Liver (tissue), 9 donors: ENCODE results near the gene OPN5. TPM values are rescaled to one million over a fixed set of nuclear protein-coding genes. Genes with fewer than 3 reads are reported as not detected.

Experiments used
- DNase-seq: peaks from one replicate; pipeline ENCODE4 v3.0.0-alpha.2; 2017; ENCODE audit warnings: low spot score
- H3K27ac ChIP-seq, 2 donors: one replicate each; pipeline ENCODE4 v1.7.0; 2013; ENCODE audit warnings: inconsistent platforms in 2 of 2, low read length in 2 of 2, control low read depth in 1 of 2, low read depth in 1 of 2, mild to moderate bottlenecking in 1 of 2
- H3K27me3 ChIP-seq, 4 donors: one replicate each; pipeline versions ENCODE4 v1.6.1 to v1.7.0; 2013; ENCODE audit warnings: low read length in 3 of 4, inconsistent platforms in 1 of 4, mild to moderate bottlenecking in 1 of 4, moderate library complexity in 1 of 4; ENCODE audit not compliant: control insufficient read depth in 4 of 4, insufficient read depth in 4 of 4
- H3K36me3 ChIP-seq, 4 donors: one replicate each; pipeline versions ENCODE4 v1.6.1 to v1.7.0; 2013; ENCODE audit warnings: low read length in 3 of 4, mild to moderate bottlenecking in 3 of 4, low read depth in 1 of 4, moderate library complexity in 1 of 4; ENCODE audit not compliant: control insufficient read depth in 4 of 4, insufficient read depth in 3 of 4
- H3K4me1 ChIP-seq, 4 donors: one replicate each; pipeline versions ENCODE4 v1.6.1 to v1.7.0; 2013; ENCODE audit warnings: low read length in 3 of 4, mild to moderate bottlenecking in 3 of 4, moderate library complexity in 1 of 4; ENCODE audit not compliant: control insufficient read depth in 4 of 4, insufficient read depth in 4 of 4
- H3K4me3 ChIP-seq, 3 donors: one replicate each; pipeline versions ENCODE4 v1.6.1 to v1.7.0; 2013; ENCODE audit warnings: low read length in 3 of 3, control low read depth in 1 of 3, low read depth in 1 of 3, mild to moderate bottlenecking in 1 of 3
- H3K9ac ChIP-seq, 2 donors: one replicate each; pipeline ENCODE4 v1.7.0; 2013; ENCODE audit warnings: low read length in 2 of 2, mild to moderate bottlenecking in 2 of 2, moderate library complexity in 2 of 2, control low read depth in 1 of 2, low read depth in 1 of 2
- H3K9me3 ChIP-seq, 4 donors: one replicate each; pipeline versions ENCODE4 v1.6.1 to v1.7.0; 2013; ENCODE audit warnings: low read length in 3 of 4; ENCODE audit not compliant: control insufficient read depth in 4 of 4
- CTCF ChIP-seq: fragments of 150-350 bp; IDR thresholded peaks from 2 replicates; pipeline ENCODE4 v1.5.1; 2017; ENCODE audit warnings: improper control_type of control experiment, low read depth, low read length; ENCODE audit not compliant: missing input control
- EGR1 ChIP-seq, 2 donors: IDR thresholded peaks; 2 replicates each; pipeline ENCODE4 v1.6.1; 2016 to 2018; ENCODE audit warnings: antibody characterized with exemption in 2 of 2, low read depth in 2 of 2
- FOXA1 ChIP-seq: IDR thresholded peaks from 2 replicates; pipeline ENCODE4 v1.6.1; 2016; ENCODE audit warnings: antibody characterized with exemption
- FOXA2 ChIP-seq: IDR thresholded peaks from 2 replicates; pipeline ENCODE4 v1.6.1; 2016; ENCODE audit warnings: antibody characterized with exemption
- GABPA ChIP-seq, 2 donors: IDR thresholded peaks in 1 of 2; conservative IDR thresholded peaks in 1 of 2; 2 replicates each; pipeline ENCODE4 v1.6.1; 2016; ENCODE audit warnings: antibody characterized with exemption in 2 of 2, mild to moderate bottlenecking in 1 of 2, moderate library complexity in 1 of 2
- HNF4A ChIP-seq, 2 donors: conservative IDR thresholded peaks; 2 replicates each; pipeline ENCODE4 v1.6.1; 2016; ENCODE audit warnings: antibody characterized with exemption in 2 of 2, mild to moderate bottlenecking in 2 of 2
- HNF4G ChIP-seq: IDR thresholded peaks from 2 replicates; pipeline ENCODE4 v1.6.1; 2016; ENCODE audit warnings: antibody characterized with exemption
- JUND ChIP-seq, 2 donors: IDR thresholded peaks; 2 replicates each; pipeline ENCODE4 v1.6.1; 2016; ENCODE audit warnings: antibody characterized with exemption in 2 of 2
- MAX ChIP-seq: IDR thresholded peaks from 2 replicates; pipeline ENCODE4 v1.6.1; 2016; ENCODE audit warnings: antibody characterized with exemption
- NR2F2 ChIP-seq: IDR thresholded peaks from 2 replicates; pipeline ENCODE4 v1.6.1; 2016; ENCODE audit warnings: antibody characterized with exemption
- RAD21 ChIP-seq, 2 donors: IDR thresholded peaks; 2 replicates each; pipeline ENCODE4 v1.6.1; 2016; ENCODE audit warnings: antibody characterized with exemption in 2 of 2, mild to moderate bottlenecking in 2 of 2
- RXRA ChIP-seq, 2 donors: IDR thresholded peaks; 2 replicates each; pipeline ENCODE4 v1.6.1; 2017 to 2018; ENCODE audit warnings: antibody characterized with exemption in 2 of 2, mild to moderate bottlenecking in 1 of 2
- SP1 ChIP-seq: IDR thresholded peaks from 2 replicates; pipeline ENCODE4 v1.6.1; 2018; ENCODE audit warnings: antibody characterized with exemption, mild to moderate bottlenecking
- TAF1 ChIP-seq: conservative IDR thresholded peaks from 2 replicates; pipeline ENCODE4 v1.6.1; 2016; ENCODE audit warnings: antibody characterized with exemption, mild to moderate bottlenecking
- YY1 ChIP-seq: IDR thresholded peaks from 2 replicates; pipeline ENCODE4 v1.6.1; 2016; ENCODE audit warnings: antibody characterized with exemption, mild to moderate bottlenecking
- WGBS: extraction: QIAGEN DNeasy Blood & Tissue Kit; methylation state at CpG from one replicate; pipeline ENCODE4 v1.1.7; 2013; 5-methylcytosine and 5-hydroxymethylcytosine counted together
- polyA plus RNA-seq, 2 donors: library from polyadenylated mRNA; stranded (reverse) in 1 of 2; unstranded in 1 of 2; fragments of 200-250 nt in 1 of 2; fragments of >200 nt in 1 of 2; fragmentation: Nextera tagmentation in 1 of 2; extraction: Ambion mirVana in 1 of 2; gene quantifications; one replicate each; pipeline versions ENCODE4 v1.2.1 to v1.2.3, GENCODE V29; 2013 to 2015
- total RNA-seq, 2 donors: library from RNA; depleted of rRNA; stranded (reverse); fragments of >200 nt; gene quantifications; one replicate each; pipeline ENCODE4 v1.2.3, GENCODE V29; 2014
- TF ChIP-seq, protein P1 (sequence below): IDR thresholded peaks from 2 replicates; pipeline ENCODE4 v1.6.1; 2016; ENCODE audit warnings: antibody characterized with exemption
- TF ChIP-seq, protein P2 (sequence below): IDR thresholded peaks from 2 replicates; pipeline ENCODE4 v1.6.1; 2016; ENCODE audit warnings: antibody characterized with exemption
- TF ChIP-seq, protein P3 (sequence below): IDR thresholded peaks from 2 replicates; pipeline ENCODE4 v1.6.1; 2016; ENCODE audit warnings: antibody characterized with exemption, mild to moderate bottlenecking
- donor health status: healthy.
- donor health status: healthy.
- donor health status: healthy.
- donor health status: healthy.
- donor health status: healthy.

Gene OPN5
- total and polyA plus RNA-seq, 4 donors, result not detected

DNA sequence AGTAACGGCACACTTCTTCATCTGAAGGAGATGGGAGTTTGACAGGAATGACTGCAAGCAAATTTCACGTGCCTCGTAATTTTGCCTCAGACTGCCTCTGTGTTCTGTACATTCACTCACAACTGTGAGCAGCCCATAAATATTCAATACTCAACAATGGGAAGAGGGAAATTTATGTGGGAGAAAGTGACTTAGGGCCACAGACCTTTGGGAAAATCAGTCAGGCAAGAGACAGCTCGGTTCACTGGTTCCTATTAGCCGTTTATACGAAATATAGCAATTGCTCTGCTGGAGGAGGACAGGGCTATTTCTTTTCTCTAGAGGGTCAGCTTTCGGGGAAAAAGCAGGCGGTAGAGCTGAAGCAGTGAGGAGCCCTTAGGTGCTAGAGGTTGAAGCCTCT, 28.0 kb downstream of the OPN5 start:
- TF ChIP-seq MAX (no peak), NR2F2 (no peak), GABPA (IDR thresholded peaks at IDR 0.05 in 1 of 2, conservative IDR thresholded peaks at IDR 0.05 in 1 of 2) (no peak), FOXA1 (no peak), FOXA2 (no peak), RXRA (IDR thresholded peaks at IDR 0.05) (no peak), RAD21 (IDR thresholded peaks at IDR 0.05) (no peak), SP1 (no peak), YY1 (no peak)
- TF ChIP-seq, protein P1, sequence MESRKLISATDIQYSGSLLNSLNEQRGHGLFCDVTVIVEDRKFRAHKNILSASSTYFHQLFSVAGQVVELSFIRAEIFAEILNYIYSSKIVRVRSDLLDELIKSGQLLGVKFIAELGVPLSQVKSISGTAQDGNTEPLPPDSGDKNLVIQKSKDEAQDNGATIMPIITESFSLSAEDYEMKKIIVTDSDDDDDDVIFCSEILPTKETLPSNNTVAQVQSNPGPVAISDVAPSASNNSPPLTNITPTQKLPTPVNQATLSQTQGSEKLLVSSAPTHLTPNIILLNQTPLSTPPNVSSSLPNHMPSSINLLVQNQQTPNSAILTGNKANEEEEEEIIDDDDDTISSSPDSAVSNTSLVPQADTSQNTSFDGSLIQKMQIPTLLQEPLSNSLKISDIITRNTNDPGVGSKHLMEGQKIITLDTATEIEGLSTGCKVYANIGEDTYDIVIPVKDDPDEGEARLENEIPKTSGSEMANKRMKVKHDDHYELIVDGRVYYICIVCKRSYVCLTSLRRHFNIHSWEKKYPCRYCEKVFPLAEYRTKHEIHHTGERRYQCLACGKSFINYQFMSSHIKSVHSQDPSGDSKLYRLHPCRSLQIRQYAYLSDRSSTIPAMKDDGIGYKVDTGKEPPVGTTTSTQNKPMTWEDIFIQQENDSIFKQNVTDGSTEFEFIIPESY, result no peak
- DNase-seq, result no peak
- no peak overlapping the region for H3K9ac ChIP-seq
- no peak overlapping the region for H3K27ac ChIP-seq
- H3K4me1 ChIP-seq, result no peaks in the 10 kb centered on the region
- no peak overlapping the region for H3K4me3 ChIP-seq
- H3K36me3 ChIP-seq, result no peaks in the 10 kb centered on the region
- no peaks in the 10 kb centered on the region for H3K27me3 ChIP-seq
- no peaks in the 10 kb centered on the region for H3K9me3 ChIP-seq
- WGBS, result 88% methylated on average over 8 of the region's 8 CpGs

- Histone ChIP-seq H3K4me1 (no peaks in the 10 kb centered on the region), H3K36me3 (no peaks in the 10 kb centered on the region), H3K27me3 (no peaks in the 10 kb centered on the region), H3K4me3 (no peak overlapping the region), H3K9me3 (no peaks in the 10 kb centered on the region), H3K9ac (no peak overlapping the region), H3K27ac (no peak overlapping the region)
- 71% methylated on average over 3 of the region's 3 CpGs for WGBS
- DNase-seq, result no peak
- TF ChIP-seq, protein P1, result no peak
- no peak for TF ChIP-seq GABPA (IDR thresholded peaks at IDR 0.05 in 1 of 2, conservative IDR thresholded peaks at IDR 0.05 in 1 of 2)
- TF ChIP-seq JUND (IDR thresholded peaks at IDR 0.05), result no peak
- TF ChIP-seq TAF1, result no peak
- no peak for TF ChIP-seq EGR1 (IDR thresholded peaks at IDR 0.05; ENCODE audit: low read depth in 2 of 2)
- no peak for TF ChIP-seq SP1
- TF ChIP-seq CTCF, result no peak
- TF ChIP-seq YY1, result no peak
- TF ChIP-seq RAD21 (IDR thresholded peaks at IDR 0.05), result no peak
- no peak for TF ChIP-seq RXRA (IDR thresholded peaks at IDR 0.05)
- TF ChIP-seq FOXA2, result no peak
- no peak for TF ChIP-seq NR2F2
- TF ChIP-seq HNF4A (conservative IDR thresholded peaks at IDR 0.05), result no peak
- no peak for TF ChIP-seq FOXA1
- TF ChIP-seq HNF4G, result no peak
- TF ChIP-seq MAX, result no peak
- TF ChIP-seq, protein P2, sequence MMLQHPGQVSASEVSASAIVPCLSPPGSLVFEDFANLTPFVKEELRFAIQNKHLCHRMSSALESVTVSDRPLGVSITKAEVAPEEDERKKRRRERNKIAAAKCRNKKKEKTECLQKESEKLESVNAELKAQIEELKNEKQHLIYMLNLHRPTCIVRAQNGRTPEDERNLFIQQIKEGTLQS, result no peak
- TF ChIP-seq, protein P3, sequence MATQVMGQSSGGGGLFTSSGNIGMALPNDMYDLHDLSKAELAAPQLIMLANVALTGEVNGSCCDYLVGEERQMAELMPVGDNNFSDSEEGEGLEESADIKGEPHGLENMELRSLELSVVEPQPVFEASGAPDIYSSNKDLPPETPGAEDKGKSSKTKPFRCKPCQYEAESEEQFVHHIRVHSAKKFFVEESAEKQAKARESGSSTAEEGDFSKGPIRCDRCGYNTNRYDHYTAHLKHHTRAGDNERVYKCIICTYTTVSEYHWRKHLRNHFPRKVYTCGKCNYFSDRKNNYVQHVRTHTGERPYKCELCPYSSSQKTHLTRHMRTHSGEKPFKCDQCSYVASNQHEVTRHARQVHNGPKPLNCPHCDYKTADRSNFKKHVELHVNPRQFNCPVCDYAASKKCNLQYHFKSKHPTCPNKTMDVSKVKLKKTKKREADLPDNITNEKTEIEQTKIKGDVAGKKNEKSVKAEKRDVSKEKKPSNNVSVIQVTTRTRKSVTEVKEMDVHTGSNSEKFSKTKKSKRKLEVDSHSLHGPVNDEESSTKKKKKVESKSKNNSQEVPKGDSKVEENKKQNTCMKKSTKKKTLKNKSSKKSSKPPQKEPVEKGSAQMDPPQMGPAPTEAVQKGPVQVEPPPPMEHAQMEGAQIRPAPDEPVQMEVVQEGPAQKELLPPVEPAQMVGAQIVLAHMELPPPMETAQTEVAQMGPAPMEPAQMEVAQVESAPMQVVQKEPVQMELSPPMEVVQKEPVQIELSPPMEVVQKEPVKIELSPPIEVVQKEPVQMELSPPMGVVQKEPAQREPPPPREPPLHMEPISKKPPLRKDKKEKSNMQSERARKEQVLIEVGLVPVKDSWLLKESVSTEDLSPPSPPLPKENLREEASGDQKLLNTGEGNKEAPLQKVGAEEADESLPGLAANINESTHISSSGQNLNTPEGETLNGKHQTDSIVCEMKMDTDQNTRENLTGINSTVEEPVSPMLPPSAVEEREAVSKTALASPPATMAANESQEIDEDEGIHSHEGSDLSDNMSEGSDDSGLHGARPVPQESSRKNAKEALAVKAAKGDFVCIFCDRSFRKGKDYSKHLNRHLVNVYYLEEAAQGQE, result no peak
These were observed 29.1 kb downstream of the OPN5 start for GRCh38 chr6:47810885-47811284.
